Prostate gland (tissue), 2 donors: ENCODE data around the gene TTBK2.

Source experiments
- CTCF ChIP-seq, 4 experiments: fragments of 200-600 bp in 2 of 4; fragments of 450-650 bp in 2 of 4; sonication (generic) in 2 of 4; IDR thresholded peaks; 1 replicate in 3 of 4; 2 replicates in 1 of 4; pipeline ENCODE4 v1.5.1; 2016 to 2019; ENCODE audit warnings: antibody characterized with exemption in 4 of 4, mild to moderate bottlenecking in 2 of 4, moderate library complexity in 2 of 4
- POLR2A ChIP-seq: fragments of 450-650 bp; IDR thresholded peaks from one replicate; pipeline ENCODE4 v1.6.1; 2016; ENCODE audit warnings: antibody characterized with exemption, mild to moderate bottlenecking

- TF ChIP-seq CTCF (IDR thresholded peaks at IDR 0.05) (no peak), POLR2A (no peak)
Observed at GRCh38 chr15:42691770-42692169, 228.8 kb downstream of the TTBK2 start.
